ENCODE measurements around the gene TTC7B.

Gene TTC7B

GRCh38 chr14:90654831-90655276 lies 161.4 kb downstream of the TTC7B start:
- peaks cover 14% of the 10 kb centered on the region for H3K36me3 ChIP-seq (ENCODE audit: insufficient read depth, insufficient read length, low read length)
- H3K9ac ChIP-seq (ENCODE audit: insufficient read length, low read depth) = no peak overlapping the region
- no peak for TF ChIP-seq YY1 (IDR thresholded peaks at IDR 0.05; ENCODE audit: insufficient read depth, insufficient read length)
- no peak for TF ChIP-seq ZNF274 (IDR thresholded peaks at IDR 0.05; ENCODE audit: low read depth, low read length)
- no peak for TF ChIP-seq SUZ12 (IDR thresholded peaks at IDR 0.05; ENCODE audit: extremely low read depth, insufficient read depth, insufficient read length)
- no peaks in the 10 kb centered on the region for H3K27me3 ChIP-seq (ENCODE audit: insufficient read depth, insufficient read length)
- no peak overlapping the region for H3K4me3 ChIP-seq (ENCODE audit: insufficient read length, low read depth)
- peaks cover 2% of the 10 kb centered on the region for H3K4me1 ChIP-seq (ENCODE audit: insufficient read depth, insufficient read length)
- no peaks in the 10 kb centered on the region for H3K9me3 ChIP-seq (ENCODE audit: insufficient read depth, low read length)
- no peak for DNase-seq (ENCODE audit: low read depth, low spot score)

GRCh38 chr14:90652626-90653025 lies 163.6 kb downstream of the TTC7B start:
- no peaks in the 10 kb centered on the region for H3K9me3 ChIP-seq (ENCODE audit: insufficient read depth, low read length)
- H3K4me1 ChIP-seq (ENCODE audit: insufficient read depth, insufficient read length) = peaks cover 2% of the 10 kb centered on the region
- TF ChIP-seq YY1 (IDR thresholded peaks at IDR 0.05; ENCODE audit: insufficient read depth, insufficient read length) (no peak), SUZ12 (IDR thresholded peaks at IDR 0.05; ENCODE audit: extremely low read depth, insufficient read depth, insufficient read length) (no peak), ZNF274 (IDR thresholded peaks at IDR 0.05; ENCODE audit: low read depth, low read length) (no peak)
- DNase-seq (ENCODE audit: low read depth, low spot score) = no peak
- H3K4me3 ChIP-seq (ENCODE audit: insufficient read length, low read depth) = no peak overlapping the region
- peaks cover 14% of the 10 kb centered on the region for H3K36me3 ChIP-seq (ENCODE audit: insufficient read depth, insufficient read length, low read length)
- H3K27me3 ChIP-seq (ENCODE audit: insufficient read depth, insufficient read length) = no peaks in the 10 kb centered on the region
- H3K9ac ChIP-seq (ENCODE audit: insufficient read length, low read depth) = no peak overlapping the region

GRCh38 chr14:90651976-90652560 lies 164.2 kb downstream of the TTC7B start:
- H3K9me3 ChIP-seq (ENCODE audit: insufficient read depth, low read length) = no peaks in the 10 kb centered on the region
- TF ChIP-seq ZNF274 (IDR thresholded peaks at IDR 0.05; ENCODE audit: low read depth, low read length) = no peak
- no peak for TF ChIP-seq YY1 (IDR thresholded peaks at IDR 0.05; ENCODE audit: insufficient read depth, insufficient read length)
- no peak for TF ChIP-seq SUZ12 (IDR thresholded peaks at IDR 0.05; ENCODE audit: extremely low read depth, insufficient read depth, insufficient read length)
- H3K27me3 ChIP-seq (ENCODE audit: insufficient read depth, insufficient read length) = no peaks in the 10 kb centered on the region
- DNase-seq (ENCODE audit: low read depth, low spot score) = no peak
- no peak overlapping the region for H3K9ac ChIP-seq (ENCODE audit: insufficient read length, low read depth)
- H3K4me1 ChIP-seq (ENCODE audit: insufficient read depth, insufficient read length) = peaks cover 2% of the 10 kb centered on the region
- no peak overlapping the region for H3K4me3 ChIP-seq (ENCODE audit: insufficient read length, low read depth)
- peaks cover 14% of the 10 kb centered on the region for H3K36me3 ChIP-seq (ENCODE audit: insufficient read depth, insufficient read length, low read length)

GRCh38 chr14:90651271-90651804 lies 164.9 kb downstream of the TTC7B start:
- TF ChIP-seq ZNF274 (IDR thresholded peaks at IDR 0.05; ENCODE audit: low read depth, low read length) = no peak
- no peak for TF ChIP-seq SUZ12 (IDR thresholded peaks at IDR 0.05; ENCODE audit: extremely low read depth, insufficient read depth, insufficient read length)
- TF ChIP-seq YY1 (IDR thresholded peaks at IDR 0.05; ENCODE audit: insufficient read depth, insufficient read length) = no peak
- peaks cover 14% of the 10 kb centered on the region for H3K36me3 ChIP-seq (ENCODE audit: insufficient read depth, insufficient read length, low read length)
- H3K9me3 ChIP-seq (ENCODE audit: insufficient read depth, low read length) = no peaks in the 10 kb centered on the region
- no peak overlapping the region for H3K9ac ChIP-seq (ENCODE audit: insufficient read length, low read depth)
- no peak overlapping the region for H3K4me3 ChIP-seq (ENCODE audit: insufficient read length, low read depth)
- H3K4me1 ChIP-seq (ENCODE audit: insufficient read depth, insufficient read length) = peaks cover 4% of the 10 kb centered on the region
- no peak for DNase-seq (ENCODE audit: low read depth, low spot score)
- no peaks in the 10 kb centered on the region for H3K27me3 ChIP-seq (ENCODE audit: insufficient read depth, insufficient read length)

- Histone ChIP-seq H3K36me3 (ENCODE audit: insufficient read depth, insufficient read length, low read length) (peaks cover 13% of the 10 kb centered on the region), H3K27me3 (ENCODE audit: insufficient read depth, insufficient read length) (no peaks in the 10 kb centered on the region), H3K4me3 (ENCODE audit: insufficient read length, low read depth) (no peak overlapping the region), H3K4me1 (ENCODE audit: insufficient read depth, insufficient read length) (peaks cover 8% of the 10 kb centered on the region), H3K9ac (ENCODE audit: insufficient read length, low read depth) (no peak overlapping the region), H3K9me3 (ENCODE audit: insufficient read depth, low read length) (no peaks in the 10 kb centered on the region)
- no peak for TF ChIP-seq SUZ12 (IDR thresholded peaks at IDR 0.05; ENCODE audit: extremely low read depth, insufficient read depth, insufficient read length)
- TF ChIP-seq YY1 (IDR thresholded peaks at IDR 0.05; ENCODE audit: insufficient read depth, insufficient read length) = no peak
- TF ChIP-seq ZNF274 (IDR thresholded peaks at IDR 0.05; ENCODE audit: low read depth, low read length) = no peak
- no peak for DNase-seq (ENCODE audit: low read depth, low spot score)
Measured at GRCh38 chr14:90649557-90650135, 166.6 kb downstream of the TTC7B start.

- DNase-seq (ENCODE audit: low read depth, low spot score) = no peak
- Histone ChIP-seq H3K4me1 (ENCODE audit: insufficient read depth, insufficient read length) (peaks cover 8% of the 10 kb centered on the region), H3K36me3 (ENCODE audit: insufficient read depth, insufficient read length, low read length) (peaks cover 13% of the 10 kb centered on the region), H3K27me3 (ENCODE audit: insufficient read depth, insufficient read length) (no peaks in the 10 kb centered on the region), H3K4me3 (ENCODE audit: insufficient read length, low read depth) (no peak overlapping the region), H3K9me3 (ENCODE audit: insufficient read depth, low read length) (no peaks in the 10 kb centered on the region), H3K9ac (ENCODE audit: insufficient read length, low read depth) (no peak overlapping the region)
- TF ChIP-seq YY1 (IDR thresholded peaks at IDR 0.05; ENCODE audit: insufficient read depth, insufficient read length) (no peak), SUZ12 (IDR thresholded peaks at IDR 0.05; ENCODE audit: extremely low read depth, insufficient read depth, insufficient read length) (no peak), ZNF274 (IDR thresholded peaks at IDR 0.05; ENCODE audit: low read depth, low read length) (no peak)
Measured at GRCh38 chr14:90649083-90649482, 167.1 kb downstream of the TTC7B start.

- H3K4me1 ChIP-seq (ENCODE audit: insufficient read depth, insufficient read length) = peaks cover 8% of the 10 kb centered on the region
Measured at GRCh38 chr14:90648421-90648820, 167.8 kb downstream of the TTC7B start.

More at GRCh38 chr14:90648421-90648820, 167.8 kb downstream of the TTC7B start:
- no peak for TF ChIP-seq SUZ12 (IDR thresholded peaks at IDR 0.05; ENCODE audit: extremely low read depth, insufficient read depth, insufficient read length)
- TF ChIP-seq YY1 (IDR thresholded peaks at IDR 0.05; ENCODE audit: insufficient read depth, insufficient read length) = no peak
- TF ChIP-seq ZNF274 (IDR thresholded peaks at IDR 0.05; ENCODE audit: low read depth, low read length) = no peak
- peaks cover 13% of the 10 kb centered on the region for H3K36me3 ChIP-seq (ENCODE audit: insufficient read depth, insufficient read length, low read length)
- H3K4me3 ChIP-seq (ENCODE audit: insufficient read length, low read depth) = no peak overlapping the region
- no peaks in the 10 kb centered on the region for H3K27me3 ChIP-seq (ENCODE audit: insufficient read depth, insufficient read length)
- no peak for DNase-seq (ENCODE audit: low read depth, low spot score)
- H3K9ac ChIP-seq (ENCODE audit: insufficient read length, low read depth) = no peak overlapping the region
- no peaks in the 10 kb centered on the region for H3K9me3 ChIP-seq (ENCODE audit: insufficient read depth, low read length)

Data from NT2/D1 (cell line).